ENCODE results near the gene TRANK1.

DNA sequence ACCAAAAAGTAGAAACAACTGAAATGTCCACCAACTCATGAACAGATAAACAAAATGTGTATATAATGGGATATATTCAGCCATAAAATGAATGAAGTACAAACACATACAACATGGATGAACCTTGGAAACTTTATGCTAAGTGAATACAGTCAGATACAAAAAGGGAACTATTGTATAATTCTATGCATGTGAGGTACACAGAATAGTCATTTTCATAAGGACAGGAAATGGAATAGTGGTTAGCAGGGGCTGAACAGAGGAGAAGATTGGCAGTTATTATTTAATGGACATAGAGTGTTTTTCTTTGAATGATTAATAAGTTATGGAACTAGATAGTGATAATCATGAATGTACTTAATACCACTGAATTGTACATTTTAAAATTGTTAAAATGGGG, 20.0 kb upstream of the TRANK1 start:
- TF ChIP-seq, protein P1, sequence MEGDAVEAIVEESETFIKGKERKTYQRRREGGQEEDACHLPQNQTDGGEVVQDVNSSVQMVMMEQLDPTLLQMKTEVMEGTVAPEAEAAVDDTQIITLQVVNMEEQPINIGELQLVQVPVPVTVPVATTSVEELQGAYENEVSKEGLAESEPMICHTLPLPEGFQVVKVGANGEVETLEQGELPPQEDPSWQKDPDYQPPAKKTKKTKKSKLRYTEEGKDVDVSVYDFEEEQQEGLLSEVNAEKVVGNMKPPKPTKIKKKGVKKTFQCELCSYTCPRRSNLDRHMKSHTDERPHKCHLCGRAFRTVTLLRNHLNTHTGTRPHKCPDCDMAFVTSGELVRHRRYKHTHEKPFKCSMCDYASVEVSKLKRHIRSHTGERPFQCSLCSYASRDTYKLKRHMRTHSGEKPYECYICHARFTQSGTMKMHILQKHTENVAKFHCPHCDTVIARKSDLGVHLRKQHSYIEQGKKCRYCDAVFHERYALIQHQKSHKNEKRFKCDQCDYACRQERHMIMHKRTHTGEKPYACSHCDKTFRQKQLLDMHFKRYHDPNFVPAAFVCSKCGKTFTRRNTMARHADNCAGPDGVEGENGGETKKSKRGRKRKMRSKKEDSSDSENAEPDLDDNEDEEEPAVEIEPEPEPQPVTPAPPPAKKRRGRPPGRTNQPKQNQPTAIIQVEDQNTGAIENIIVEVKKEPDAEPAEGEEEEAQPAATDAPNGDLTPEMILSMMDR (IDR thresholded peaks at IDR 0.05; ENCODE audit: insufficient read depth, low read length), result no peak
- TF ChIP-seq POLR2AphosphoS5 (IDR thresholded peaks at IDR 0.05; ENCODE audit: low read depth), result no peak
